Panc1 (cell line): Measurements from ENCODE around the gene COL6A1. TPM values are rescaled to one million over a fixed set of nuclear protein-coding genes. Genes with fewer than 3 reads are reported as not detected.

Experiments
- ATAC-seq: fragments of 200-7000 bp; cut with Tn5 transposase; 2 replicates; pipeline ENCODE4 v1.9.1; 2020; ENCODE audit warnings: mild to moderate bottlenecking, moderate library complexity
- BruUV-seq: library from RNA; stranded (reverse); fragments of 400-500 nt; replicated peaks from 2 replicates; lab custom pipeline; 2021; lab: Mats Ljungman, UMichigan
- CTCF ChIA-PET: fragments of 300-600 bp; sonication (Branson Sonifier 250); formaldehyde crosslinking; loops from one replicate; lab custom pipeline; 2022; ENCODE audit warnings: antibody characterized with exemption; lab: Charles Lee
- POLR2A ChIA-PET: fragments of 300-600 bp; sonication (Branson Sonifier 250); formaldehyde crosslinking; loops from one replicate; lab custom pipeline; 2022; ENCODE audit warnings: antibody characterized with exemption; lab: Charles Lee
- DNase-seq: peaks from one replicate; pipeline ENCODE4 v3.0.0-alpha.2; 2010; ENCODE audit warnings: low read depth, low spot score
- H3K27ac ChIP-seq: 2 replicates; pipeline ENCODE4 v1.5.1; 2011; ENCODE audit warnings: mild to moderate bottlenecking, low read length, inconsistent platforms
- H3K27me3 ChIP-seq: fragments of 200-500 bp; sonication (Bioruptor generic); 2 replicates; pipeline ENCODE4 v1.6.0; 2014; ENCODE audit warnings: low read length, inconsistent platforms; ENCODE audit not compliant: control insufficient read depth, insufficient read depth
- H3K36me3 ChIP-seq: fragments of 200-500 bp; sonication (Bioruptor generic); 2 replicates; pipeline ENCODE4 v1.5.1; 2014; ENCODE audit warnings: inconsistent platforms, mild to moderate bottlenecking, low read length, moderate library complexity; ENCODE audit not compliant: control insufficient read depth, insufficient read depth
- H3K4me1 ChIP-seq: 2 replicates; pipeline ENCODE4 v1.5.1; 2011; ENCODE audit warnings: inconsistent platforms, mild to moderate bottlenecking, low read length, moderate library complexity; ENCODE audit not compliant: control insufficient read depth, insufficient read depth
- H3K4me3 ChIP-seq, 2 experiments: 2 replicates each; pipeline ENCODE4 v1.5.1; 2011 to 2012; ENCODE audit warnings: low read depth in 2 of 2, low read length in 2 of 2, mild to moderate bottlenecking in 2 of 2, inconsistent platforms in 1 of 2, moderate library complexity in 1 of 2
- H3K9me3 ChIP-seq: fragments of 200-500 bp; sonication (Bioruptor generic); 2 replicates; pipeline ENCODE4 v1.5.1; 2014; ENCODE audit warnings: low read depth, mild to moderate bottlenecking, inconsistent platforms, low read length, moderate library complexity; ENCODE audit not compliant: control insufficient read depth, insufficient read depth
- CTCF ChIP-seq: fragments of 450-650 bp; IDR thresholded peaks from 2 replicates; pipeline ENCODE4 v1.5.1; 2017; ENCODE audit warnings: mild to moderate bottlenecking
- POLR2AphosphoS5 ChIP-seq: IDR thresholded peaks from 2 replicates; pipeline ENCODE4 v1.6.1; 2012; ENCODE audit warnings: mild to moderate bottlenecking, low read depth, low read length, moderate library complexity
- SIN3A ChIP-seq: IDR thresholded peaks from 2 replicates; pipeline ENCODE4 v1.6.1; 2012; ENCODE audit warnings: low read depth, mild to moderate bottlenecking, low read length, moderate library complexity, borderline replicate concordance; ENCODE audit not compliant: insufficient read depth
- TCF7L2 ChIP-seq: IDR thresholded peaks from 2 replicates; pipeline ENCODE4 v1.6.1; 2011; ENCODE audit warnings: mild to moderate bottlenecking, low read depth, low read length, inconsistent platforms
- in situ Hi-C: cut with HindIII; loops from 2 replicates; pipeline ENCODE4 v1.10.0; 2016; ENCODE audit warnings: low sequenced_read_pairs, low pct_unique_long_range_greater_than_20kb
- intact Hi-C: fragments of 100-400 bp; cut with micrococcal nuclease; formaldehyde crosslinking; loops from one replicate; pipeline ENCODE4 v1.10.0; 2022; ENCODE audit not compliant: unreplicated experiment
- total RNA-seq: library from RNA; stranded (reverse); gene quantifications from one replicate; pipeline ENCODE4 v1.2.1, GENCODE V29; 2021; ENCODE audit not compliant: unreplicated experiment
- TF ChIP-seq, protein P1 (sequence below), 2 experiments: IDR thresholded peaks; 2 replicates each; pipeline ENCODE4 v1.6.1; 2011 to 2012; ENCODE audit warnings: low read depth in 2 of 2, control low read depth in 1 of 2, low read length in 1 of 2, mild to moderate bottlenecking in 1 of 2, moderate library complexity in 1 of 2; ENCODE audit not compliant: insufficient read depth in 1 of 2

The COL6A1 gene
- total RNA-seq, 1 experiment from 2014 or later = 34.2 TPM

GRCh38 chr21:45966791-45967394 lies 14.7 kb upstream of the COL6A1 start:
- BruUV-seq = no TSS peak
- in situ Hi-C loops = no loop called here

DNA sequence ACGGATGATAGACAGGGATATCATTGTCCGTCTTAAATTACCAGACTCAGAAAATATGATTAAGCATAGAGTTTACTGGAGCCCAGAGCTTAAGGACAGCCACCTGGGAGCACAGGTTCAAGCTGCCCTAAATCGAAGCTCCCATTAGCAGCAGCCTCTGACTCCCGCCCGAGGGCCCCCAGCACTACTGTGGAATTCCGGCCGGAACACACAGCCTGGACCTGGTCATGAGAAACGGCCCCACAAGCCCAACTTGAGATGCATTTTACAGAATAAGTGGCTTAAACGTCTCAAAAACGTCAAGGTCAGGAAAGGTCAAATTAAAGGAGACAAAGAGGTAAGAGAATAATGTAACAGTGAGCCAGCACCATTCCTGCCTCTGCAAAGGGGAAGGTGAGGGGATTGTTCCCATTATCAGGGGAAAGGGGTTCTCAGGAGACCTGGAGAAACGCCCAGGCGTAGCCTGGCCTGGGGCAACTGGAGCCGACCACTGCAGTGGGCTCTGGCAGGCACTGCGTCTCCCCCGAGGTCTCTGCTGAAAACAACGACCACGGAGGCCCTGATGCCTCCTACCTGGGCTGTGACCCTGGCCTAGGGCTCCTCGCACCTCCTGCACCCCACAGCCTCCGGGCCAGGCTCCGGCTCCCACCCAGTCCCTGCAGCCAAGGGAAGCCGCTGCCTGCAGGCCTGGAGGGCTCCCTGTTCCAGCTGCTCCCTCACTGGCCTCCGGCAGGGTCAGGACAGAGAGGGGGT lies 11.5 kb upstream of the COL6A1 start:
- CTCF ChIA-PET = interaction anchor here (0.6 kb wide), 1 partner anchor 355 kb away, joined by 6 read pairs; no protein-coding TSS in a partner anchor
- Histone ChIP-seq H3K27me3 (no peaks in the 10 kb centered on the region), H3K4me3 (no peak overlapping the region), H3K27ac (no peak overlapping the region), H3K4me1 (peaks cover 3% of the 10 kb centered on the region; the same call in 1 of the 2 replicates), H3K9me3 (no peaks in the 10 kb centered on the region), H3K36me3 (no peaks in the 10 kb centered on the region)
- BruUV-seq = no TSS peak
- intact Hi-C loops (loop anchor here (5.0 kb wide), 1 partner anchor 132 kb away; no protein-coding TSS in a partner anchor), in situ Hi-C loops (no loop called here)
- DNase-seq = no peak
- peak; percentile 28 for ATAC-seq
- POLR2A ChIA-PET = interaction anchor here (0.5 kb wide), 1 partner anchor 298 kb away, joined by 3 read pairs; no protein-coding TSS in a partner anchor
- TF ChIP-seq CTCF (no peak), SIN3A (no peak), POLR2AphosphoS5 (no peak), TCF7L2 (no peak)
- TF ChIP-seq, protein P1, sequence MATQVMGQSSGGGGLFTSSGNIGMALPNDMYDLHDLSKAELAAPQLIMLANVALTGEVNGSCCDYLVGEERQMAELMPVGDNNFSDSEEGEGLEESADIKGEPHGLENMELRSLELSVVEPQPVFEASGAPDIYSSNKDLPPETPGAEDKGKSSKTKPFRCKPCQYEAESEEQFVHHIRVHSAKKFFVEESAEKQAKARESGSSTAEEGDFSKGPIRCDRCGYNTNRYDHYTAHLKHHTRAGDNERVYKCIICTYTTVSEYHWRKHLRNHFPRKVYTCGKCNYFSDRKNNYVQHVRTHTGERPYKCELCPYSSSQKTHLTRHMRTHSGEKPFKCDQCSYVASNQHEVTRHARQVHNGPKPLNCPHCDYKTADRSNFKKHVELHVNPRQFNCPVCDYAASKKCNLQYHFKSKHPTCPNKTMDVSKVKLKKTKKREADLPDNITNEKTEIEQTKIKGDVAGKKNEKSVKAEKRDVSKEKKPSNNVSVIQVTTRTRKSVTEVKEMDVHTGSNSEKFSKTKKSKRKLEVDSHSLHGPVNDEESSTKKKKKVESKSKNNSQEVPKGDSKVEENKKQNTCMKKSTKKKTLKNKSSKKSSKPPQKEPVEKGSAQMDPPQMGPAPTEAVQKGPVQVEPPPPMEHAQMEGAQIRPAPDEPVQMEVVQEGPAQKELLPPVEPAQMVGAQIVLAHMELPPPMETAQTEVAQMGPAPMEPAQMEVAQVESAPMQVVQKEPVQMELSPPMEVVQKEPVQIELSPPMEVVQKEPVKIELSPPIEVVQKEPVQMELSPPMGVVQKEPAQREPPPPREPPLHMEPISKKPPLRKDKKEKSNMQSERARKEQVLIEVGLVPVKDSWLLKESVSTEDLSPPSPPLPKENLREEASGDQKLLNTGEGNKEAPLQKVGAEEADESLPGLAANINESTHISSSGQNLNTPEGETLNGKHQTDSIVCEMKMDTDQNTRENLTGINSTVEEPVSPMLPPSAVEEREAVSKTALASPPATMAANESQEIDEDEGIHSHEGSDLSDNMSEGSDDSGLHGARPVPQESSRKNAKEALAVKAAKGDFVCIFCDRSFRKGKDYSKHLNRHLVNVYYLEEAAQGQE (IDR thresholded peaks at IDR 0.05; ENCODE audit: insufficient read depth in 1 of 2, low read depth in 2 of 2, low read length in 1 of 2) = no peak

More at GRCh38 chr21:45966791-45967394, 14.7 kb upstream of the COL6A1 start:
- TF ChIP-seq SIN3A = no peak
- no peak for TF ChIP-seq POLR2AphosphoS5
- TF ChIP-seq, protein P1 (IDR thresholded peaks at IDR 0.05; ENCODE audit: insufficient read depth in 1 of 2, low read depth in 2 of 2, low read length in 1 of 2) = no peak
- TF ChIP-seq CTCF = no peak
- no peak overlapping the region for H3K27ac ChIP-seq
- H3K4me1 ChIP-seq = no peaks in the 10 kb centered on the region; the same call in 1 of the 2 replicates
- no peaks in the 10 kb centered on the region for H3K36me3 ChIP-seq
- ATAC-seq (no peak), DNase-seq (no peak)
- CTCF ChIA-PET = no interaction called here
- intact Hi-C loops = no loop called here
- POLR2A ChIA-PET = no interaction called here
- no peak overlapping the region for H3K4me3 ChIP-seq
- no peaks in the 10 kb centered on the region for H3K27me3 ChIP-seq
- H3K9me3 ChIP-seq = no peaks in the 10 kb centered on the region
